HG03432 (cell line): ENCODE data around the gene PGBD2.
"Not testable (repeated sequence)": the region's sequence is repeated elsewhere in the genome, so short reads cannot be mapped to it uniquely, and the experiment has no call there.

Experiments used
- ATAC-seq: cut with Tn5 transposase; IDR thresholded peaks from one replicate; pipeline ENCODE4 v1.9.1; 2021; ENCODE audit warnings: mild to moderate bottlenecking, moderate library complexity; ENCODE audit not compliant: unreplicated experiment

PGBD2 gene

GRCh38 chr1:248886237-248886895 lies 19.7 kb upstream of the PGBD2 start:
- no peak for ATAC-seq

GRCh38 chr1:248889914-248890243 lies 16.2 kb upstream of the PGBD2 start:
- ATAC-seq = not testable (repeated sequence)

- no peak for ATAC-seq
Observed at GRCh38 chr1:248890549-248891498, 15.2 kb upstream of the PGBD2 start.

- ATAC-seq = no peak
Observed at GRCh38 chr1:248891758-248892157, 14.3 kb upstream of the PGBD2 start.

- ATAC-seq = no peak
Observed at GRCh38 chr1:248892590-248892989, 13.4 kb upstream of the PGBD2 start.

- ATAC-seq = no peak
Observed at GRCh38 chr1:248894837-248895236, 11.2 kb upstream of the PGBD2 start.

GRCh38 chr1:248897412-248898337 lies 8.4 kb upstream of the PGBD2 start:
- no peak for ATAC-seq

- no peak for ATAC-seq
Observed at GRCh38 chr1:248900637-248901036, 5.4 kb upstream of the PGBD2 start.

- ATAC-seq = no peak
Observed at GRCh38 chr1:248901578-248901977, 4.5 kb upstream of the PGBD2 start.

GRCh38 chr1:248904437-248905216 lies 1.4 kb upstream of the PGBD2 start:
- ATAC-seq = no peak

GRCh38 chr1:248905662-248906008 lies 400 bp upstream of the PGBD2 start:
- ATAC-seq = no peak

- ATAC-seq = peak; percentile 27
Observed at GRCh38 chr1:248906753-248907661, 972 bp downstream of the PGBD2 start.

GRCh38 chr1:248910761-248911160 lies 4.7 kb downstream of the PGBD2 start:
- no peak for ATAC-seq

GRCh38 chr1:248913933-248914332 lies 7.9 kb downstream of the PGBD2 start:
- no peak for ATAC-seq

GRCh38 chr1:248914796-248915381 lies 8.9 kb downstream of the PGBD2 start:
- no peak for ATAC-seq

GRCh38 chr1:248918131-248918530 lies 12.1 kb downstream of the PGBD2 start:
- no peak for ATAC-seq

- ATAC-seq = no peak
Observed at GRCh38 chr1:248923352-248924338, 17.6 kb downstream of the PGBD2 start.
